A549 (cell line): ENCODE measurements around the gene ALDH7A1.

Experiments used
- CEBPB ChIP-seq, 2 experiments: fragments of >200 bp in 1 of 2; sonication (Bioruptor Twin) in 1 of 2; formaldehyde crosslinking in 1 of 2; IDR thresholded peaks; 2 replicates each; pipeline ENCODE4 v1.6.1; 2012 to 2016
- EHMT2 ChIP-seq: fragments of 200-600 bp; sonication (generic); IDR thresholded peaks from 2 replicates; pipeline ENCODE4 v1.6.1; 2016; ENCODE audit warnings: antibody characterized with exemption, low read depth, mild to moderate bottlenecking, moderate library complexity
- EP300 ChIP-seq, 2 experiments: fragments of >200 bp; sonication (Bioruptor Twin); formaldehyde crosslinking; IDR thresholded peaks; 2 replicates in 1 of 2; 3 replicates in 1 of 2; pipeline ENCODE4 v1.6.1; 2016 to 2017
- JUNB ChIP-seq: fragments of >200 bp; sonication (Bioruptor Twin); formaldehyde crosslinking; IDR thresholded peaks from 2 replicates; pipeline ENCODE4 v1.6.1; 2016
- KDM5A ChIP-seq: fragments of 200-600 bp; sonication (generic); IDR thresholded peaks from 2 replicates; pipeline ENCODE4 v1.6.1; 2016; ENCODE audit warnings: antibody characterized with exemption, mild to moderate bottlenecking
- MYC ChIP-seq: IDR thresholded peaks from 2 replicates; pipeline ENCODE4 v1.6.1; 2012; ENCODE audit warnings: mild to moderate bottlenecking, inconsistent platforms, low read length, improper control_type of control experiment, borderline replicate concordance
- PBX3 ChIP-seq: IDR thresholded peaks from 2 replicates; pipeline ENCODE4 v1.6.1; 2012
- POLR2A ChIP-seq: IDR thresholded peaks from 2 replicates; pipeline ENCODE4 v1.6.1; 2012; ENCODE audit warnings: mild to moderate bottlenecking, low read length
- RAD21 ChIP-seq, 2 experiments: fragments of >200 bp in 1 of 2; sonication (Bioruptor Twin) in 1 of 2; formaldehyde crosslinking in 1 of 2; IDR thresholded peaks in 1 of 2; conservative IDR thresholded peaks in 1 of 2; 2 replicates in 1 of 2; 3 replicates in 1 of 2; pipeline ENCODE4 v1.6.1; 2012 to 2018; ENCODE audit warnings: inconsistent platforms in 1 of 2
- USF2 ChIP-seq: fragments of 450-650 bp; IDR thresholded peaks from 2 replicates; pipeline ENCODE4 v1.6.1; 2014; ENCODE audit warnings: antibody characterized with exemption
- TF ChIP-seq, protein P1 (sequence below): fragments of >200 bp; sonication (Bioruptor Twin); formaldehyde crosslinking; IDR thresholded peaks from 3 replicates; pipeline ENCODE4 v1.5.1; 2016
- TF ChIP-seq, protein P2 (sequence below): IDR thresholded peaks from 2 replicates; pipeline ENCODE4 v1.6.1; 2012

- TF ChIP-seq, protein P1, sequence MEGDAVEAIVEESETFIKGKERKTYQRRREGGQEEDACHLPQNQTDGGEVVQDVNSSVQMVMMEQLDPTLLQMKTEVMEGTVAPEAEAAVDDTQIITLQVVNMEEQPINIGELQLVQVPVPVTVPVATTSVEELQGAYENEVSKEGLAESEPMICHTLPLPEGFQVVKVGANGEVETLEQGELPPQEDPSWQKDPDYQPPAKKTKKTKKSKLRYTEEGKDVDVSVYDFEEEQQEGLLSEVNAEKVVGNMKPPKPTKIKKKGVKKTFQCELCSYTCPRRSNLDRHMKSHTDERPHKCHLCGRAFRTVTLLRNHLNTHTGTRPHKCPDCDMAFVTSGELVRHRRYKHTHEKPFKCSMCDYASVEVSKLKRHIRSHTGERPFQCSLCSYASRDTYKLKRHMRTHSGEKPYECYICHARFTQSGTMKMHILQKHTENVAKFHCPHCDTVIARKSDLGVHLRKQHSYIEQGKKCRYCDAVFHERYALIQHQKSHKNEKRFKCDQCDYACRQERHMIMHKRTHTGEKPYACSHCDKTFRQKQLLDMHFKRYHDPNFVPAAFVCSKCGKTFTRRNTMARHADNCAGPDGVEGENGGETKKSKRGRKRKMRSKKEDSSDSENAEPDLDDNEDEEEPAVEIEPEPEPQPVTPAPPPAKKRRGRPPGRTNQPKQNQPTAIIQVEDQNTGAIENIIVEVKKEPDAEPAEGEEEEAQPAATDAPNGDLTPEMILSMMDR, result no peak
- TF ChIP-seq USF2 (no peak), CEBPB (IDR thresholded peaks at IDR 0.05) (no peak), EP300 (IDR thresholded peaks at IDR 0.05) (no peak), EHMT2 (no peak), PBX3 (no peak), POLR2A (no peak), KDM5A (no peak), MYC (no peak), RAD21 (conservative IDR thresholded peaks at IDR 0.05 in 1 of 2, IDR thresholded peaks at IDR 0.05 in 1 of 2) (no peak), JUNB (no peak)
- TF ChIP-seq, protein P2, sequence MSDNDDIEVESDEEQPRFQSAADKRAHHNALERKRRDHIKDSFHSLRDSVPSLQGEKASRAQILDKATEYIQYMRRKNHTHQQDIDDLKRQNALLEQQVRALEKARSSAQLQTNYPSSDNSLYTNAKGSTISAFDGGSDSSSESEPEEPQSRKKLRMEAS, result no peak
Measured at GRCh38 chr5:126543660-126544059, 51.4 kb downstream of the ALDH7A1 start.
